ENCODE results near the gene NUP85.
A peak's percentile ranks its signal among the peaks of the same experiment; 100 is the strongest.
"Not testable (repeated sequence)": the region's sequence is repeated elsewhere in the genome, so short reads cannot be mapped to it uniquely, and the experiment has no call there.

Gene NUP85, protein sequence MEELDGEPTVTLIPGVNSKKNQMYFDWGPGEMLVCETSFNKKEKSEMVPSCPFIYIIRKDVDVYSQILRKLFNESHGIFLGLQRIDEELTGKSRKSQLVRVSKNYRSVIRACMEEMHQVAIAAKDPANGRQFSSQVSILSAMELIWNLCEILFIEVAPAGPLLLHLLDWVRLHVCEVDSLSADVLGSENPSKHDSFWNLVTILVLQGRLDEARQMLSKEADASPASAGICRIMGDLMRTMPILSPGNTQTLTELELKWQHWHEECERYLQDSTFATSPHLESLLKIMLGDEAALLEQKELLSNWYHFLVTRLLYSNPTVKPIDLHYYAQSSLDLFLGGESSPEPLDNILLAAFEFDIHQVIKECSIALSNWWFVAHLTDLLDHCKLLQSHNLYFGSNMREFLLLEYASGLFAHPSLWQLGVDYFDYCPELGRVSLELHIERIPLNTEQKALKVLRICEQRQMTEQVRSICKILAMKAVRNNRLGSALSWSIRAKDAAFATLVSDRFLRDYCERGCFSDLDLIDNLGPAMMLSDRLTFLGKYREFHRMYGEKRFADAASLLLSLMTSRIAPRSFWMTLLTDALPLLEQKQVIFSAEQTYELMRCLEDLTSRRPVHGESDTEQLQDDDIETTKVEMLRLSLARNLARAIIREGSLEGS

DNA sequence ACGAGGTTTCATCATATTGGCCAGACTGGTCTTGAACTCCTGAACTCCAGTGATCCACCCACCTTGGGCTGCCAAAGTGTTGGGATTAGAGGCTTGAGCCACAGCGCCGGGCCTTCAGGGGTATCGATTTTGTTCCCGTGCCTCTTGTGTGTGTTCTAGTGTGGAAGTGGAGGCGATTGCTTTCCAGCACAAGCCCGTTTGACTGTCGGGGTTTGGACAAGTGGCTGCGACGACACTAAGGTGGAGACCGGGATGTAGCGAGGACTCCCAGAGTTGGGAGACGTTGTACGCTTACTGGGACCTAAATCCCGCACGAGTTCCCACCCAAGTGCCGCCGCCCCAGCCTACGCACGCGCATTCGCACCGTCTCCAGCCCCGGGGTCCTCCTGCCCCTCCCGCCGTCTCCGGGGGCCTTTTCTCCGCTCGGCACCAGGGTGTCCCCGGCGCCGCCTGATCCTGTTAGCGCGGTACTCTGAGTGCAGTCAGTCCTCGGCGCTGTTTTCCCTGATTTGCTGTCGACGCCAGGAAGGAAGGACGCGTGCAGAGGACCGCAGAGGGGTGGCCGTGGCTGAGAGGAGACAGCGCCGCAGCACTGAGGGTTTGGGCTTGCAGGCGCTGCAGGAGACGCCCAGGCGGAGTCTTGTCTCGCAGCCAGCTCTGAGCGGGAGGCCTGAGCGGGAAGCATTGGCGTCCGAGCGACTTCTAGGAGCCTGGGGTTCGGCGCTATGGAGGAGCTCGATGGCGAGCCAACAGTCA, at the start of gene NUP85:
NUP85 (plus strand) TSS at position 643 of the 756 bp plus-strand sequence; CDS start at position 726, 83 bp downstream.
- DNase-seq (ENCODE audit: low read depth, low spot score): peak; percentile 91
- Histone ChIP-seq H3K9ac (ENCODE audit: insufficient read length, low read depth) (peak within 1 kb of the TSS; percentile 99), H3K9me3 (ENCODE audit: insufficient read depth, low read length) (no peaks in the 10 kb centered on the region), H3K27me3 (ENCODE audit: insufficient read depth, insufficient read length) (no peaks in the 10 kb centered on the region), H3K4me3 (ENCODE audit: insufficient read length, low read depth) (peak within 1 kb of the TSS; percentile 92), H3K36me3 (ENCODE audit: insufficient read depth, insufficient read length, low read length) (peaks cover 27% of the 10 kb centered on the region), H3K4me1 (ENCODE audit: insufficient read depth, insufficient read length) (no peaks in the 10 kb centered on the region)
- no peak for TF ChIP-seq YY1 (IDR thresholded peaks at IDR 0.05; ENCODE audit: insufficient read depth, insufficient read length)
- no peak for TF ChIP-seq ZNF274 (IDR thresholded peaks at IDR 0.05; ENCODE audit: low read depth, low read length)
- no peak for TF ChIP-seq SUZ12 (IDR thresholded peaks at IDR 0.05; ENCODE audit: extremely low read depth, insufficient read depth, insufficient read length)

DNA sequence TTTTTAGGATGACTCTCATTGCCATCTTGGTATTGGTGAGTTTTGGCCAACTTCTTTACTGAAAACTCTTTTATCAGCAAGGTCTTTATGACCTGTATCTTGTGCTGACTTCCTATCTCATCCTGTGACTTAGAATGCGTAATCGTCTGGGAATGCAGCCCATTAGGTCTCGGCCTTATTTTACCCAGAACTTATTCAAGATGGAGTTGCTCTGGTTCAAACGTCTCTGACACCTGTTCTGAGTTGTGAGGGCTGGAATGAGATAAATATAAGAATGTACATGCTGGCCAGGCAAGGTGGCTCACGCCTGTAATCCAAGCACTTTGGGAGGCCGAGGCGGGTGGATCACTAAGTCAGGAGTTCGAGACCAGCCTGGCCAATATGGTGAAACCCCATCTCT, 47.0 kb upstream of the NUP85 start:
- not testable (repeated sequence) for H3K9me3 ChIP-seq (ENCODE audit: insufficient read depth, low read length); H3K27me3 ChIP-seq (ENCODE audit: insufficient read depth, insufficient read length); H3K9ac ChIP-seq (ENCODE audit: insufficient read length, low read depth); H3K4me1 ChIP-seq (ENCODE audit: insufficient read depth, insufficient read length); H3K4me3 ChIP-seq (ENCODE audit: insufficient read length, low read depth); H3K36me3 ChIP-seq (ENCODE audit: insufficient read depth, insufficient read length, low read length); DNase-seq (ENCODE audit: low read depth, low spot score)

DNA sequence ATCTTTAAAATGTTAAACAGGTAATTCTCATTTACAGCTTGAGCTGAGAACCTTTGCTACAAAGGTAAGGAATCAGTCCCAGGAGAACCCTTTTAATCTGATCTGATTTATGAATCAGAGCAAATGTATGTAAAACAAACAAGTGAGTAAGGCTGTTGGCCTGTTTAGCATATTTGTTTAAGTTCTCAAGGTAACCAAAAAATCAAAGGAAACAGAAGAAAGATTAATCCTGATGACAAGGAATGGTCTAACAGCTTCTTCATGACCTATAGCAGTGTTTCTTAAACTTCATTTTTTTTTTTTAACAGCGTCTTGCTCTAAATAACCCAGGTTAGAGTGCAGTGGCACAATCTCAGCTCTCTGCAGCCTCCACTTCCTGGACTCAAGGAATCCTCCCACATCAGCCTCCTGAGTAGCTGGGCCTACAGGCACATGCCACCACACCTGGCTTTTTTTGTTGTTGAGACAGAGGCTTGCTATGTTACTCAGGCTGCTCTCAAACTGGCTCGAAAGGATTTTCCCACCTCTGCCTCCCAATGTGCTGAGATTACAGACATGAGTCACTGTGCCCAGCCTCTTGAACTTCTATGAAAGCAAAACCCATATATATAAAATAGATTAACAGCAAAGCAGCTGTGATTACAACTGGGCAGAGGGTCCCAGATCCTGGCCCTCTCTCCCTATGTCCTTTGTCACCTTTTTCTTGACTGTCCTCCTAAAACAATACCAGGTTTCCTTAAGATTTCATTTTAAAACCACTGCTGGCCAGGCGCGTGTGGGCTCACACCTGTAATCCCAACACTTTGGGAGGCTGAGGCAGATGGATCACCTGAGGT, 46.1 kb upstream of the NUP85 start:
- H3K36me3 ChIP-seq (ENCODE audit: insufficient read depth, insufficient read length, low read length): peaks cover 12% of the 10 kb centered on the region
- H3K9ac ChIP-seq (ENCODE audit: insufficient read length, low read depth): no peak overlapping the region
- no peak for DNase-seq (ENCODE audit: low read depth, low spot score)
- no peaks in the 10 kb centered on the region for H3K27me3 ChIP-seq (ENCODE audit: insufficient read depth, insufficient read length)
- TF ChIP-seq YY1 (IDR thresholded peaks at IDR 0.05; ENCODE audit: insufficient read depth, insufficient read length): no peak
- TF ChIP-seq ZNF274 (IDR thresholded peaks at IDR 0.05; ENCODE audit: low read depth, low read length): no peak
- no peak for TF ChIP-seq SUZ12 (IDR thresholded peaks at IDR 0.05; ENCODE audit: extremely low read depth, insufficient read depth, insufficient read length)
- H3K4me3 ChIP-seq (ENCODE audit: insufficient read length, low read depth): no peak overlapping the region
- H3K9me3 ChIP-seq (ENCODE audit: insufficient read depth, low read length): no peaks in the 10 kb centered on the region
- peaks cover 2% of the 10 kb centered on the region for H3K4me1 ChIP-seq (ENCODE audit: insufficient read depth, insufficient read length)

DNA sequence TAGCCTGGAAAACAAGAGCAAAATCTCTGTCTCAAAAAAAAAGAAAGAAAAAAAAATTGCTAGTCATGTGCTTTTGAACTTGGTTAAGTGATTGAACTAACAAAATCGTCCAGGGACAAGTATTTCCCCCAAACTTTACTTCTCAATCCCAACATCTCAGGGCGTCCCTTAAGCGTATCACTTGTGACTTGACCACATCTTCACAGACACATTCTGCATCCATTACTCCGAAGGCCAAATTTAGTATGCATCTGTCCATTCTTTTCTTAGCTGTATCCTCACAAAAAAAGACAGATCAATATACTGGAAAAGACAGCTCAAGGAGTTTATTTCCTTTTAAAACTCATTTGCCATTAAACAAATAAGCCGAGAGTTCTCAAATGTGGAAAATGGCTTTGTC, 45.3 kb upstream of the NUP85 start:
- Histone ChIP-seq H3K4me3 (ENCODE audit: insufficient read length, low read depth) (no peak overlapping the region), H3K9me3 (ENCODE audit: insufficient read depth, low read length) (no peaks in the 10 kb centered on the region), H3K27me3 (ENCODE audit: insufficient read depth, insufficient read length) (no peaks in the 10 kb centered on the region), H3K4me1 (ENCODE audit: insufficient read depth, insufficient read length) (no peaks in the 10 kb centered on the region), H3K36me3 (ENCODE audit: insufficient read depth, insufficient read length, low read length) (peaks cover 12% of the 10 kb centered on the region), H3K9ac (ENCODE audit: insufficient read length, low read depth) (no peak overlapping the region)
- TF ChIP-seq SUZ12 (IDR thresholded peaks at IDR 0.05; ENCODE audit: extremely low read depth, insufficient read depth, insufficient read length): no peak
- TF ChIP-seq YY1 (IDR thresholded peaks at IDR 0.05; ENCODE audit: insufficient read depth, insufficient read length): no peak
- no peak for TF ChIP-seq ZNF274 (IDR thresholded peaks at IDR 0.05; ENCODE audit: low read depth, low read length)
- DNase-seq (ENCODE audit: low read depth, low spot score): no peak

DNA sequence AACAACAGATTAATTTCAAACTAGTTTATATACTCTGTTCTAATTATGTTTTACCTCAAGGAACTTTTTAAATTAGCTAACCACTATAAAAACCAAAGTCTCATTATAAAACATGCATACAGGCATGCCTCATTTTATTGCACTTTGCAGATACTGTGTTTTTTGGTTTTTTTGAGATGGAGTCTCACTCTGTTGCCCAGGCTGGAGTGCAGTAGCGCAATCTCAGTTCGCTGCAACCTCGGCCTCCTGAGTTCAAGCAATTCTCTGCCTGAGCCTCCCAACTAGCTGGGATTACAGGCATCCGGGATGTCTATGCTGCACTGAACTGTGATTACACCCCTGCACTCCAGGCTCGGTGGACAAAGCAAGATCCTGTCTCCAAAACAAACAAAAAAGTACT, 42.4 kb upstream of the NUP85 start:
- no peaks in the 10 kb centered on the region for H3K4me1 ChIP-seq (ENCODE audit: insufficient read depth, insufficient read length)
- no peaks in the 10 kb centered on the region for H3K9me3 ChIP-seq (ENCODE audit: insufficient read depth, low read length)
- no peak for DNase-seq (ENCODE audit: low read depth, low spot score)
- no peak overlapping the region for H3K4me3 ChIP-seq (ENCODE audit: insufficient read length, low read depth)
- TF ChIP-seq SUZ12 (IDR thresholded peaks at IDR 0.05; ENCODE audit: extremely low read depth, insufficient read depth, insufficient read length) (no peak), YY1 (IDR thresholded peaks at IDR 0.05; ENCODE audit: insufficient read depth, insufficient read length) (no peak), ZNF274 (IDR thresholded peaks at IDR 0.05; ENCODE audit: low read depth, low read length) (no peak)
- H3K36me3 ChIP-seq (ENCODE audit: insufficient read depth, insufficient read length, low read length): peaks cover 33% of the 10 kb centered on the region
- no peaks in the 10 kb centered on the region for H3K27me3 ChIP-seq (ENCODE audit: insufficient read depth, insufficient read length)
- H3K9ac ChIP-seq (ENCODE audit: insufficient read length, low read depth): no peak overlapping the region

DNA sequence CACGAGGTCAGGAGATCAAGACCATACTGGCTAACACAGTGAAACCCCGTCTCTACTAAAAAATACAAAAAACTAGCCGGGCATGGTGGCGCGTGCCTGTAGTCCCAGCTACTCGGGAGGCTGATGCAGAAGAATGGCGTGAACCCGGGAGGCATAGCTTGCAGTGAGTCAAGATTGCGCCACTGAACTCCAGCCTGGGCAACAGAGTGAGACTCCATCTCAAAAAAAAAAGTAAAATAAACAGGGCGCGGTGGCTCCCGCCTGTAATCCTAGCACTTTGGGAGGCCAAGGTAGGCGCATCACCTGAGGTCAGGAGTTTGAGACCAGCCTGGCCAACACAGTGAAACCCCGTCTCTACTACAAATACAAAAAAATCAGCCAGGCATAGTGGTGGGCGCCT, 40.9 kb upstream of the NUP85 start:
- not testable (repeated sequence) for H3K9me3 ChIP-seq (ENCODE audit: insufficient read depth, low read length); H3K27me3 ChIP-seq (ENCODE audit: insufficient read depth, insufficient read length); H3K4me3 ChIP-seq (ENCODE audit: insufficient read length, low read depth); H3K4me1 ChIP-seq (ENCODE audit: insufficient read depth, insufficient read length); H3K9ac ChIP-seq (ENCODE audit: insufficient read length, low read depth); DNase-seq (ENCODE audit: low read depth, low spot score)
- peaks cover 43% of the 10 kb centered on the region for H3K36me3 ChIP-seq (ENCODE audit: insufficient read depth, insufficient read length, low read length)
